Fibroblast of mammary gland (primary cell): ENCODE data around the gene PRELID1.

ENCODE experiments used
- DNase-seq: peaks from one replicate; pipeline ENCODE4 v3.0.0-alpha.2; 2010; ENCODE audit warnings: low read depth
- H3K4me3 ChIP-seq: 2 replicates; pipeline ENCODE4 v1.5.1; 2011; ENCODE audit warnings: low read depth, mild to moderate bottlenecking, low read length, moderate library complexity; ENCODE audit not compliant: control insufficient read depth
- TF ChIP-seq, protein P1 (sequence below): conservative IDR thresholded peaks from 2 replicates; pipeline ENCODE4 v1.5.1; 2011; ENCODE audit warnings: low read depth, low read length, inconsistent platforms; ENCODE audit not compliant: control insufficient read depth, insufficient read depth

The PRELID1 gene

GRCh38 chr5:177290816-177291596 is 12.6 kb upstream of the PRELID1 start:
- DNase-seq = no peak
- TF ChIP-seq, protein P1, sequence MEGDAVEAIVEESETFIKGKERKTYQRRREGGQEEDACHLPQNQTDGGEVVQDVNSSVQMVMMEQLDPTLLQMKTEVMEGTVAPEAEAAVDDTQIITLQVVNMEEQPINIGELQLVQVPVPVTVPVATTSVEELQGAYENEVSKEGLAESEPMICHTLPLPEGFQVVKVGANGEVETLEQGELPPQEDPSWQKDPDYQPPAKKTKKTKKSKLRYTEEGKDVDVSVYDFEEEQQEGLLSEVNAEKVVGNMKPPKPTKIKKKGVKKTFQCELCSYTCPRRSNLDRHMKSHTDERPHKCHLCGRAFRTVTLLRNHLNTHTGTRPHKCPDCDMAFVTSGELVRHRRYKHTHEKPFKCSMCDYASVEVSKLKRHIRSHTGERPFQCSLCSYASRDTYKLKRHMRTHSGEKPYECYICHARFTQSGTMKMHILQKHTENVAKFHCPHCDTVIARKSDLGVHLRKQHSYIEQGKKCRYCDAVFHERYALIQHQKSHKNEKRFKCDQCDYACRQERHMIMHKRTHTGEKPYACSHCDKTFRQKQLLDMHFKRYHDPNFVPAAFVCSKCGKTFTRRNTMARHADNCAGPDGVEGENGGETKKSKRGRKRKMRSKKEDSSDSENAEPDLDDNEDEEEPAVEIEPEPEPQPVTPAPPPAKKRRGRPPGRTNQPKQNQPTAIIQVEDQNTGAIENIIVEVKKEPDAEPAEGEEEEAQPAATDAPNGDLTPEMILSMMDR = no peak
- H3K4me3 ChIP-seq = no peak overlapping the region

- TF ChIP-seq, protein P1 = no peak
- H3K4me3 ChIP-seq = no peak overlapping the region
- DNase-seq = no peak
Observed at GRCh38 chr5:177291735-177292134, 11.9 kb upstream of the PRELID1 start.

GRCh38 chr5:177293819-177294581 is 9.6 kb upstream of the PRELID1 start:
- TF ChIP-seq, protein P1 = no peak
- DNase-seq = no peak

GRCh38 chr5:177294632-177295031 is 9.0 kb upstream of the PRELID1 start:
- no peak overlapping the region for H3K4me3 ChIP-seq
- TF ChIP-seq, protein P1 = no peak
- no peak for DNase-seq

More at GRCh38 chr5:177293819-177294581, 9.6 kb upstream of the PRELID1 start:
- no peak overlapping the region for H3K4me3 ChIP-seq

DNA sequence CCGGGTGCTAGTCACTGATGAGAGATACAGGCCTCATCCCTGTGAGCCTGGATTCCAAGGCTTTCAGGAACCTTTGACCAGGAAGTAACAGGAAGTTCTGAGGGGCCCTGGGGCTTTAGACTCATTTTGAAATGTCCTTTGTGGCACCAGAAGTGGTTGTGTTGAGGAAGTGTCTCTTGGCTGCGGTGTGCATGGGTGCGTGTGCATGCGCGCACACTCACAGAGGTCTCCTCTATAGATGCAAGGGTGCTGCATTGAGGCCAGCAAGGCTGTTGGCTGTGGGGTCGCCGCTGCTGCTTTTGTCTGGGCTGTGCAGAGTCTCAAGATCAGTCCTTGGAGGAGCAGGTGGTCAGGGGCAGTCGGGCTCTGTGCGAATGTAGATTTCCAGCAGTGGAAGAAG is 7.7 kb upstream of the PRELID1 start:
- TF ChIP-seq, protein P1 = no peak
- DNase-seq = no peak
- H3K4me3 ChIP-seq = no peak overlapping the region

GRCh38 chr5:177296581-177296980 is 7.0 kb upstream of the PRELID1 start:
- H3K4me3 ChIP-seq = no peak overlapping the region
- TF ChIP-seq, protein P1 = no peak
- DNase-seq = no peak
